Lung (tissue), 12 donors: ENCODE results near the gene GATA3. TPM values are rescaled to one million over a fixed set of nuclear protein-coding genes. Genes with fewer than 3 reads are reported as not detected.

Experiments
- ATAC-seq: fragments of 200-7000 bp; cut with Tn5 transposase; one replicate; pipeline ENCODE4 v1.9.1; 2020; ENCODE audit warnings: moderate number of reproducible peaks; ENCODE audit not compliant: insufficient read depth, low FRiP score
- DNase-seq, 3 donors: peaks; one replicate each; pipeline ENCODE4 v3.0.0-alpha.2; 2013 to 2017
- H3K27ac ChIP-seq, 2 donors: one replicate each; pipeline ENCODE4 v1.5.1; 2013; ENCODE audit warnings: mild to moderate bottlenecking in 2 of 2, moderate library complexity in 2 of 2, control low read depth in 1 of 2, inconsistent platforms in 1 of 2, low read depth in 1 of 2, low read length in 1 of 2
- H3K27me3 ChIP-seq, 3 donors: one replicate each; pipeline ENCODE4 v1.5.1; 2013; ENCODE audit warnings: low read length in 2 of 3; ENCODE audit not compliant: control insufficient read depth in 3 of 3, insufficient read depth in 3 of 3
- H3K36me3 ChIP-seq, 4 donors: one replicate each; pipeline ENCODE4 v1.5.1; 2013; ENCODE audit warnings: low read length in 4 of 4, mild to moderate bottlenecking in 1 of 4, moderate library complexity in 1 of 4; ENCODE audit not compliant: control insufficient read depth in 4 of 4, insufficient read depth in 4 of 4
- H3K4me1 ChIP-seq, 5 donors: one replicate each; pipeline ENCODE4 v1.5.1; 2013; ENCODE audit warnings: low read length in 5 of 5, mild to moderate bottlenecking in 2 of 5, moderate library complexity in 1 of 5; ENCODE audit not compliant: control insufficient read depth in 5 of 5, insufficient read depth in 5 of 5
- H3K4me3 ChIP-seq: one replicate; pipeline ENCODE4 v1.5.1; 2013; ENCODE audit warnings: mild to moderate bottlenecking, control low read depth, moderate library complexity
- H3K9ac ChIP-seq, 2 donors: one replicate each; pipeline ENCODE4 v1.5.1; 2013; ENCODE audit warnings: low read length in 2 of 2, control low read depth in 1 of 2; ENCODE audit not compliant: insufficient read depth in 1 of 2
- H3K9me3 ChIP-seq, 4 donors: one replicate each; pipeline ENCODE4 v1.5.1; 2013; ENCODE audit warnings: low read length in 3 of 4, mild to moderate bottlenecking in 1 of 4, moderate library complexity in 1 of 4; ENCODE audit not compliant: control insufficient read depth in 4 of 4, insufficient read depth in 3 of 4
- CTCF ChIP-seq: IDR thresholded peaks from 2 replicates; pipeline ENCODE4 v1.5.1; 2012; ENCODE audit warnings: mild to moderate bottlenecking; ENCODE audit errors: control extremely low read depth, extremely low read depth
- WGBS, 2 donors: extraction: QIAGEN DNeasy Blood & Tissue Kit; methylation state at CpG; one replicate each; pipeline ENCODE4 v1.1.7; 2013; 5-methylcytosine and 5-hydroxymethylcytosine counted together
- polyA plus RNA-seq, 2 donors: library from polyadenylated mRNA; stranded (reverse); fragments of 200-250 nt; gene quantifications; one replicate each; pipeline ENCODE4 v1.2.1, GENCODE V29; 2013
- total RNA-seq, 2 donors: library from RNA; depleted of rRNA in 1 of 2; stranded (reverse); fragments of >200 nt in 1 of 2; gene quantifications; one replicate each; pipeline ENCODE4 v1.2.1, GENCODE V29; 2014 to 2021
- donor health status: control.
- donor health status: control.
- donor health status: Bipolar disorder and iron deficiency.
- donor health status: healthy.
- donor health status: DM: yes; HTN: yes; CAD: no.

GATA3 gene
- total and polyA plus RNA-seq, 4 donors = 0.94 to 3.4 (median 1.8) TPM

- peaks cover 2 to 83% (median 81%) of the 10 kb centered on the region in 3 donors for H3K27me3 ChIP-seq
- ATAC-seq = no peak
- H3K4me1 ChIP-seq = peaks cover 0 to 22% (median 7%) of the 10 kb centered on the region in 5 donors
- no peak for TF ChIP-seq CTCF
- DNase-seq = peak in 1 of 3 donors; percentile 21
- WGBS, 2 donors = 19 to 25% methylated on average over 13 of the region's 13 CpGs
- H3K4me3 ChIP-seq = peak overlapping the region; percentile 36
- H3K27ac ChIP-seq = peak overlapping the region; percentile 55 to 91
- peaks cover 0 to 5% (median 0%) of the 10 kb centered on the region in 4 donors for H3K9me3 ChIP-seq
- no peaks in the 10 kb centered on the region for H3K36me3 ChIP-seq
- H3K9ac ChIP-seq = no peak overlapping the region
Measured at GRCh38 chr10:8056871-8057331, 2.4 kb downstream of the GATA3 start.

DNA sequence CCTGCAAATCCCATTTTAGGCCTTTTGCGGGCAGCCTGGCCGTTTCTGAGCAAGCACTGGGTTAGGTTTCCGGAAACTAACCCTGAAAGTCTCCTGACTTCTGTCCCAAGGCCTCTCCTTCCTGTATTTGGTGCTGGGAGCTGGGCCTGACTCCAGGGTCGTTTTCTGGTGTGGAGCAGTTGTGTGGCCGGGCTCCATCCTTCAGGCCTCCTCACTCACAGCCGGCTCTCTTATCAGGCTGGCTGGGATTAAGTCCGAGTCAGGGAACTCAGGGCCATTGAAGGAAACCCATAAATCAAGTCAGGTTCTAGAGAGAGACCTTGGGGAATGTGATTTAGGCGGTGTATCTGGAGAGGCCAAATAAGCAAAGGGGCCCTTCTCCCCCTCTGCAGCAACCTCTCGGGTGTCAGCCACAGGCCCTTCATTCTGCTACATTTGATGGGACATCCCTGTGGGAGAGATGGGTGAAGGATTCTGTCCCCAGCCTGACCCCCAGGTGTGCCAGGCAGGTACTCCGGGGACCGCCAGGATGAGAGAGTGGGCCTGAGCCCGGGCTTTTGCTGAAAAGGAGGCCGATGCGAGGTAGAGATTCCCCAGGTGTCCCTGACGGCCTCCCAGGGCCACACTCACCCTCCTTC, 3.3 kb downstream of the GATA3 start:
- no peaks in the 10 kb centered on the region for H3K36me3 ChIP-seq
- no peak overlapping the region for H3K9ac ChIP-seq
- 55 to 56% methylated on average over 11 to 15 of the region's 15 CpGs for WGBS, 2 donors
- TF ChIP-seq CTCF = no peak
- DNase-seq (peak in 1 of 3 donors; percentile 12), ATAC-seq (no peak)
- H3K4me3 ChIP-seq = no peak overlapping the region
- peaks cover 0 to 22% (median 6%) of the 10 kb centered on the region in 5 donors for H3K4me1 ChIP-seq
- peak overlapping the region in 1 of 2 donors; percentile 23 for H3K27ac ChIP-seq
- peaks cover 0 to 5% (median 0%) of the 10 kb centered on the region in 4 donors for H3K9me3 ChIP-seq
- peaks cover 0 to 85% (median 80%) of the 10 kb centered on the region in 3 donors for H3K27me3 ChIP-seq

DNA sequence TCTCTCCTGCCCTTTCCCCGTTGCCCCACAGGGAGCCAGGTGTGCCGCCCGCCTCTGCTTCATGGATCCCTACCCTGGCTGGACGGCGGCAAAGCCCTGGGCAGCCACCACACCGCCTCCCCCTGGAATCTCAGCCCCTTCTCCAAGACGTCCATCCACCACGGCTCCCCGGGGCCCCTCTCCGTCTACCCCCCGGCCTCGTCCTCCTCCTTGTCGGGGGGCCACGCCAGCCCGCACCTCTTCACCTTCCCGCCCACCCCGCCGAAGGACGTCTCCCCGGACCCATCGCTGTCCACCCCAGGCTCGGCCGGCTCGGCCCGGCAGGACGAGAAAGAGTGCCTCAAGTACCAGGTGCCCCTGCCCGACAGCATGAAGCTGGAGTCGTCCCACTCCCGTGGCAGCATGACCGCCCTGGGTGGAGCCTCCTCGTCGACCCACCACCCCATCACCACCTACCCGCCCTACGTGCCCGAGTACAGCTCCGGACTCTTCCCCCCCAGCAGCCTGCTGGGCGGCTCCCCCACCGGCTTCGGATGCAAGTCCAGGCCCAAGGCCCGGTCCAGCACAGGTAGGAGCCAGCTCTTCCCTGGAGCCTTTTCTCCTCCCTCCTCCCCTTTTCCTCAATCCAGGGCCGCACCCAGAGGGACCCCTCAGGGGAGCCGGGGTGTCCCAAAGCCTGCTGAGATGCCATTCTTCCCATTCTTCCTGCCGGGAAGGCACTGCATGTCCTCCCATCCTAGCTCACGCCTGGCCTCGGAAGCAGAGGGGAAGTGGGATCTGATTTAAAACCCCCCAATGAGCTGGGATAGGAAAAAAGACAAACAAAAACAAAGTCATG, 4.0 kb downstream of the GATA3 start:
- Histone ChIP-seq H3K4me1 (peaks cover 0 to 18% (median 6%) of the 10 kb centered on the region in 5 donors), H3K9me3 (peaks cover 0 to 5% (median 0%) of the 10 kb centered on the region in 4 donors), H3K27me3 (peaks cover 0 to 87% (median 82%) of the 10 kb centered on the region in 3 donors), H3K36me3 (no peaks in the 10 kb centered on the region), H3K9ac (no peak overlapping the region), H3K27ac (peak overlapping the region in 1 of 2 donors; percentile 23), H3K4me3 (no peak overlapping the region)
- no peak for TF ChIP-seq CTCF
- WGBS, 2 donors = 60 to 78% methylated on average over 44 to 45 of the region's 45 CpGs
- DNase-seq = no peak
- ATAC-seq = no peak
